OCI-LY1 (cell line): Measurements from ENCODE around the gene ADAMTSL3.

ENCODE experiments used
- EZH2 ChIP-seq: fragments of 200-600 bp; sonication (generic), shearing (Covaris generic); IDR thresholded peaks from 2 replicates; pipeline ENCODE4 v1.8.0; 2017; ENCODE audit warnings: borderline replicate concordance, mixed run types, mild to moderate bottlenecking, antibody characterized with exemption, low read length, moderate library complexity, mixed read lengths
- TF ChIP-seq, protein P1 (sequence below): fragments of 200-600 bp; sonication (generic), shearing (Covaris generic); IDR thresholded peaks from 2 replicates; pipeline ENCODE4 v1.5.1; 2017; ENCODE audit warnings: mild to moderate bottlenecking, antibody characterized with exemption, low read length, moderate library complexity, mixed read lengths

DNA sequence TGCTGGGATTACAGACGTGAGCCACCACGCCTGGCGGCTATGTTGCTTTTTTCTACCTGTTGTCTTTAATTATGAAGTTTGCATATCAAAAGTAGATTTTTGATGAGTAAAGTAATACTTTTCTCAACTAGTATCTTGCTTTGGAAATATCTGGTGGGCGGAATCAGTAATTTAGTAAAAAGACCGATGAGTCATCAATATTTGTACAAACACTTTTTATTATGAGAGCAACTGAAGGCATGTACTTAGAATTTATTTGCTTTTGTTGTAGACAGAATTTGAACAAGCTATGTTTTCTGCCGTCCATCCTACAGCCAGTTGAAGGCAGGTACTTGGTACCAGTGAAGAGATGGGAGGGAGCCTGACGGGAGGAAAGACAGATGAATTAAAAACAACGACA is 164.7 kb downstream of the ADAMTSL3 start:
- TF ChIP-seq, protein P1, sequence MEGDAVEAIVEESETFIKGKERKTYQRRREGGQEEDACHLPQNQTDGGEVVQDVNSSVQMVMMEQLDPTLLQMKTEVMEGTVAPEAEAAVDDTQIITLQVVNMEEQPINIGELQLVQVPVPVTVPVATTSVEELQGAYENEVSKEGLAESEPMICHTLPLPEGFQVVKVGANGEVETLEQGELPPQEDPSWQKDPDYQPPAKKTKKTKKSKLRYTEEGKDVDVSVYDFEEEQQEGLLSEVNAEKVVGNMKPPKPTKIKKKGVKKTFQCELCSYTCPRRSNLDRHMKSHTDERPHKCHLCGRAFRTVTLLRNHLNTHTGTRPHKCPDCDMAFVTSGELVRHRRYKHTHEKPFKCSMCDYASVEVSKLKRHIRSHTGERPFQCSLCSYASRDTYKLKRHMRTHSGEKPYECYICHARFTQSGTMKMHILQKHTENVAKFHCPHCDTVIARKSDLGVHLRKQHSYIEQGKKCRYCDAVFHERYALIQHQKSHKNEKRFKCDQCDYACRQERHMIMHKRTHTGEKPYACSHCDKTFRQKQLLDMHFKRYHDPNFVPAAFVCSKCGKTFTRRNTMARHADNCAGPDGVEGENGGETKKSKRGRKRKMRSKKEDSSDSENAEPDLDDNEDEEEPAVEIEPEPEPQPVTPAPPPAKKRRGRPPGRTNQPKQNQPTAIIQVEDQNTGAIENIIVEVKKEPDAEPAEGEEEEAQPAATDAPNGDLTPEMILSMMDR: no peak
- no peak for TF ChIP-seq EZH2
